Stimulated activated naive B cell treated with anti-CD40 and anti-IgM and Interleukin-4, amounts not matched to agents 10 μg/mL and 1 μg/mL and 100 μg/mL, for 72 hours (primary cell): ENCODE measurements around the gene SP5.

Source experiments
- ATAC-seq, 2 donors: fragments of 150-1000 bp; cut with Tn5 transposase; replicated peaks; 2 replicates each; pipeline ENCODE4 v1.10.0; 2021; ENCODE audit warnings: moderate library complexity in 1 of 2
- DNase-seq: peaks from one replicate; pipeline ENCODE4 v3.0.0; 2021
- H3K27ac Mint-ChIP-seq: one replicate; pipeline ENCODE4 v1.8.0; 2022; ENCODE audit warnings: mild to moderate bottlenecking, mixed read lengths
- H3K27me3 Mint-ChIP-seq, 2 donors: one replicate each; pipeline ENCODE4 v1.8.0; 2022; ENCODE audit warnings: mixed read lengths in 2 of 2
- H3K36me3 Mint-ChIP-seq, 2 donors: one replicate each; pipeline ENCODE4 v1.8.0; 2022; ENCODE audit warnings: mixed read lengths in 2 of 2, mild to moderate bottlenecking in 1 of 2
- H3K4me1 Mint-ChIP-seq, 2 donors: one replicate each; pipeline ENCODE4 v1.8.0; 2022; ENCODE audit warnings: mixed read lengths in 2 of 2, mild to moderate bottlenecking in 1 of 2
- H3K4me3 Mint-ChIP-seq, 2 donors: one replicate each; pipeline ENCODE4 v1.8.0; 2022; ENCODE audit warnings: mild to moderate bottlenecking in 2 of 2, mixed read lengths in 2 of 2, moderate library complexity in 1 of 2
- H3K9me3 Mint-ChIP-seq, 2 donors: one replicate each; pipeline ENCODE4 v1.8.0; 2022; ENCODE audit warnings: mixed read lengths in 2 of 2, mild to moderate bottlenecking in 1 of 2

The SP5 gene

DNA sequence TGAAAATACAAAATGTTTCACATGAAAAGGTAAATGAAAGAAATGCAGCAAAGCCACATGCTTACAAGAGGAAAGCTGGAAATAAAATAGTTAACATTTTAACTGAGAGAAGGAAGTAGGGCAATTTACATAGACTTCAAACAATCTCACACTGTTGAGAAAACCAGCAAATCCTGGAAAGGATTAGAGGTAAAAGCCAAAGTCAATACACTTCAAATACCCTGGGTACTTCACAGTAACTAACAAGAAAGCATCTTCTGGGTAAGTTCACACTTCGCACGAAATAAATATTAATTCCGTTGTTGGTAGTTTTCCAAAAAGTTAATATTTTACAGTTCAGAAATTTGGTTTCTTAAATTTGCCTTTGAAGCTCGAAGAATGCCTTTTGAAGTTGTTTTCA, 51.6 kb downstream of the SP5 start:
- DNase-seq (no peak), ATAC-seq (no peak)
- Mint-ChIP-seq H3K27ac (no peak overlapping the region), H3K4me1 (peaks cover 2 to 19% of the 10 kb centered on the region in 2 donors), H3K27me3 (peaks cover 25 to 26% of the 10 kb centered on the region in 2 donors), H3K36me3 (no peaks in the 10 kb centered on the region), H3K9me3 (no peaks in the 10 kb centered on the region), H3K4me3 (no peak overlapping the region)
